Duodenal mucosa (tissue), 2 donors: Measurements from ENCODE around the gene SEC14L2.

ENCODE experiments used
- H3K27ac ChIP-seq: one replicate; pipeline ENCODE4 v1.7.0; 2013; ENCODE audit warnings: low read depth, low read length
- H3K27me3 ChIP-seq, 2 donors: one replicate each; pipeline ENCODE4 v1.7.0; 2013; ENCODE audit warnings: low read length in 2 of 2, control low read depth in 1 of 2; ENCODE audit not compliant: insufficient read depth in 2 of 2, control insufficient read depth in 1 of 2
- H3K36me3 ChIP-seq, 2 donors: one replicate each; pipeline ENCODE4 v1.7.0; 2013; ENCODE audit warnings: low read length in 2 of 2, control low read depth in 1 of 2; ENCODE audit not compliant: insufficient read depth in 2 of 2, control insufficient read depth in 1 of 2
- H3K4me1 ChIP-seq, 2 donors: one replicate each; pipeline ENCODE4 v1.7.0; 2013; ENCODE audit warnings: low read length in 2 of 2, control low read depth in 1 of 2; ENCODE audit not compliant: insufficient read depth in 2 of 2, control insufficient read depth in 1 of 2
- H3K4me3 ChIP-seq, 2 donors: one replicate each; pipeline ENCODE4 v1.7.0; 2013; ENCODE audit warnings: low read length in 2 of 2, low read depth in 1 of 2
- H3K9ac ChIP-seq, 2 donors: one replicate each; pipeline ENCODE4 v1.7.0; 2013; ENCODE audit warnings: low read length in 2 of 2, low read depth in 1 of 2
- H3K9me3 ChIP-seq, 2 donors: one replicate each; pipeline ENCODE4 v1.7.0; 2013; ENCODE audit warnings: low read length in 2 of 2, control low read depth in 1 of 2; ENCODE audit not compliant: control insufficient read depth in 1 of 2

SEC14L2 gene

DNA sequence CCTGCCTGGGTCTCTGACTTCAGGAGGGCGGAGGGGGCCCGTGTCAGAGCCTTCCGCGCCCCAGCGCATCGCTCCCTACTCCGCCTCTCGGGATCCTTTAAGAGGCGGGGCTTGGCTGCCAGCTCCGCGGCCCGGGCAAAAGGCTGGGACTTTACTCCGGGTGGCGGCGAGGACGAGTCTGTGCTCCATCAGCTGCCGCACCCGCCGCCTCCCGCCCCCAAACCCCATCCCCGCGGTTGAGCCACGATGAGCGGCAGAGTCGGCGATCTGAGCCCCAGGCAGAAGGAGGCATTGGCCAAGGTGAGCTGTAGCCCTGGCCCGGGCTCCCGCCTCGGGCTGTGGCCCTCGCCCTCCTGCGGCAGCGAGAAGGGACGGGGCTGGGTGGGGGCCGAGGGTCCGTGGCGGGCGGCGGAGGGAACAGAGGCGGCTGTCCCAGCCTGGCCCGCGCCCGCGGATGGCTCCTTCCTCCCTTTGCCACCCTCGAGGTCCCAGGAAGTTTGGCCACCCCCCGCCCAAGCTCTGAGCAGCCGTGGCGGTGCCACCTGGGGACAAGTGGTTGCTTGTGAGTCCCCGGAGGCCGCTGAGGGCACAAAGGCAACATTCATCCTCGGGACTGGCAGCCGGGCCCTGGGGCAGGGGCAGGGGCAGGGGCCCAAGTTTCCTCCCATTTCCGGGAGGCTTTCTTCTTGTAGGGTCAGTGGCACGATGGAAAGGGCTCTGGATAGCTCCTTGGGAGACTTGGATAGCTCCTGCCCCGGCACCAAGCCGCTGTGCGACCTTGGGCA, at the start of gene SEC14L2:
TSS of gene SEC14L2 (plus strand) at position 148 of the 785 bp plus-strand sequence. CDS start at position 247, 99 bp downstream.
- H3K4me1 ChIP-seq: peaks cover 20% of the 10 kb centered on the region in 2 donors
- no peaks in the 10 kb centered on the region for H3K9me3 ChIP-seq
- H3K9ac ChIP-seq: peak within 1 kb of the TSS; percentile 60 to 62
- H3K27me3 ChIP-seq: peaks cover 0 to 7% of the 10 kb centered on the region in 2 donors
- H3K4me3 ChIP-seq: peak within 1 kb of the TSS; percentile 62 to 78
- H3K36me3 ChIP-seq: no peaks in the 10 kb centered on the region
- H3K27ac ChIP-seq: no peak within 1 kb of the TSS

DNA sequence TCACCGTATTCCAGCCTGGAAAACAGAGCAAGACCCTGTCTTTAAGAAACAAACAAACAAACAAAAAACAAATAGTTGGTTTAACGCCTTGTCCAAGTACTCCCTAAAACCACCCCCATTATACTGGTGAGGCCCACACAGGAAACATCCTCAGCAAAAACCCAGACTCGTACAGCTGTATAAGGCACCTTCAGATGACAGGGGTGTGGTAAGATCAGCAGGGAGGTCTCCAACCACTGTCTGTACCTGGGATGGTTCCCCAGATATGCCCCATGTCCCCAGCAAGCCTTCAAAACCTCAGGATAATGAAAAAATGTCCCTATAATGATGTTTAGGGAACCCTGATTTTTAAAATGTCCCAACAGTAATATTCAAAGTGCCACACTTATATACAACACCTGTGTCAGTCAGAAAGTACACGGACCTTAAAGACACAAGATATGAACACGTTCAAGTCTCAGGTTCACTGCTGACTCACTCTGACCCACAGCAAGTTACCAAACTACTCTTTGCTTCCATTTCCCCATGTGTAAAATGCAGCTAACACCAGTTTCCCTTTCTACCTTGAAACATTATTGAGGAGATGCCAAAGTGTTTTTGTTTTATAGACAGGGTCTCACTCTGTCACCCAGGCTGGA, 49.4 kb upstream of the SEC14L2 start:
- Histone ChIP-seq H3K4me3 (no peak overlapping the region), H3K27ac (no peak overlapping the region), H3K36me3 (peaks cover 61 to 90% of the 10 kb centered on the region in 2 donors), H3K9ac (no peak overlapping the region), H3K9me3 (no peaks in the 10 kb centered on the region), H3K4me1 (no peaks in the 10 kb centered on the region), H3K27me3 (no peaks in the 10 kb centered on the region)

DNA sequence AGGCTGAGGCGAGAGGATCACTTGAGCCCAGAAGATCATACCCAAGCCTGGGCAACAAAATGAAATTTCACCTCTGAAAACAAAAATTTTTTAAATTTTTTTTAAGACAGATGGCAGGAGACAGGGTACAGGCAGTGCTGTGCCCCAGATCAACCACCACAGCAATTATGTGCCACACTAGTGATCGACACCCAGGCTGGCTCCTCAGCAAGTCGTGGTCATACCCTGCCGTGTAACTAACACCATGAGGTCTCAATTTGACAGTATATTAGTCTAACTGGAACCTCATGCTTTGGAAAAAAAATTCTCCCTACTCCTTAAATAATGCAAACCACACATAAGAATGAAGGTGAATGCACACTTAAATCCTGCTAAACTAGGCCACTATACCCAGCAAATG, 48.4 kb upstream of the SEC14L2 start:
- H3K9ac ChIP-seq: no peak overlapping the region
- H3K4me3 ChIP-seq: no peak overlapping the region
- peaks cover 57 to 88% of the 10 kb centered on the region in 2 donors for H3K36me3 ChIP-seq
- H3K4me1 ChIP-seq: no peaks in the 10 kb centered on the region
- H3K9me3 ChIP-seq: no peaks in the 10 kb centered on the region
- no peaks in the 10 kb centered on the region for H3K27me3 ChIP-seq
- no peak overlapping the region for H3K27ac ChIP-seq

DNA sequence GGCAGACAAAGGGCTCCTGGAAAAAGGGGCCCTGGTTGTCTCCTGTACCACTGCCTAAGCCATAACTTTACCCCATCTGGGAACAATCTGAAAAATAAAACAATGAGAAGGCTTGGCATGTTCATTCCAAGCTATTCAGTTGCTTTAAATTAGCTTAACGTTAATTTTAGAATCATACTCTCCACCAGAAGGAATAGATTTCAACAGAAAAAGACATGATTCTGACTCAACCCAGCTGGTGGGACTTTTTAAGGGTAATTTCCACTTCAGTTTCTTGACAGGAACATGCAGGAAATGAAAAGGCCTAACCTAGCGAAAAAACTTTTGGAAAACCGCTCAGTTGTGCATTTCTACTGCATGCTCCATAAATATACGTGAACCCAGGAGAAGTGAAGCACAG, 48.0 kb upstream of the SEC14L2 start:
- no peak overlapping the region for H3K4me3 ChIP-seq
- peaks cover 0 to 1% of the 10 kb centered on the region in 2 donors for H3K4me1 ChIP-seq
- no peaks in the 10 kb centered on the region for H3K9me3 ChIP-seq
- no peaks in the 10 kb centered on the region for H3K27me3 ChIP-seq
- H3K36me3 ChIP-seq: peaks cover 57 to 86% of the 10 kb centered on the region in 2 donors
- no peak overlapping the region for H3K27ac ChIP-seq
- no peak overlapping the region for H3K9ac ChIP-seq

DNA sequence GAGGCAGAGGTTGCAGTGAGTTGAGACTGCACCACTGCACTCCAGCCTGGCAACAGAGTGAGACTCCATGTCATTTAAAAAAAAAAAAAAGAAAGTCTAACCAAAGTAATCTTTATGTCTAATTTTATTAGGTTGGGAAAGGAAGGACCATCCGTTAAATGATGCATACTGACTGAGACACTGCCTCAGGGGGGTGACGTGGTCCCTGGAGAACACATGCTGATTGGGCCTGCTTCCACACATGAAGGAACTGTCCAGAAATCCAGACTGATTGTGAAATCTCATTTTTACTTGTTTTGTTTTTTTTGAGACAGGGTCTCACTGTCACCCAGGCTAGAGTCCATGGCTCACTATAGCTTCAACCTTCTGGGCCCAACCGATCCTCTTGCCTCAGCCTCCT, 45.6 kb upstream of the SEC14L2 start:
- no peaks in the 10 kb centered on the region for H3K9me3 ChIP-seq
- no peak overlapping the region for H3K4me3 ChIP-seq
- no peak overlapping the region for H3K27ac ChIP-seq
- no peaks in the 10 kb centered on the region for H3K27me3 ChIP-seq
- H3K36me3 ChIP-seq: peaks cover 36 to 64% of the 10 kb centered on the region in 2 donors
- H3K9ac ChIP-seq: no peak overlapping the region
- peaks cover 20 to 24% of the 10 kb centered on the region in 2 donors for H3K4me1 ChIP-seq

DNA sequence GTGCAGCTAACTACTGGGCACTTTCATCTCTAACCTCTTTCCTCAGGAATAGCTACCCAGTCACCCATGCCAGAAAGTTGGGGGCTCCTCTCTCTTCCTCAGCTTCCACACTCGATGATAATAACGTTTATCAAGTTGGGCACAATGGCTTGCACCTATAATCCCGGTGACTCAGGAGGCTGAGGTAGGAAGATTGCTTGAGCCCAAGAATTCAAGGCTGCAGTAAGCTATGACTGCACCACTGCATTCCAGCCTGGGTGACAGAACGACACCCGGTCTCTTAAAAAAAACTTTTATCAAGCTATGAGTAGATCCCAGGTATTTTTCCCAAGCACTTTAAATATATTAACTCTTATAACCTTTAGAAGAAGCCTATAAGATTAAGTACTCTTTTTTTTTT, 42.2 kb upstream of the SEC14L2 start:
- peaks cover 24 to 34% of the 10 kb centered on the region in 2 donors for H3K36me3 ChIP-seq
- H3K9me3 ChIP-seq: no peaks in the 10 kb centered on the region
- no peaks in the 10 kb centered on the region for H3K27me3 ChIP-seq
- H3K27ac ChIP-seq: no peak overlapping the region
- H3K4me1 ChIP-seq: peaks cover 23 to 29% of the 10 kb centered on the region in 2 donors
- H3K4me3 ChIP-seq: peak overlapping the region in 1 of 2 donors; percentile 10
- no peak overlapping the region for H3K9ac ChIP-seq

DNA sequence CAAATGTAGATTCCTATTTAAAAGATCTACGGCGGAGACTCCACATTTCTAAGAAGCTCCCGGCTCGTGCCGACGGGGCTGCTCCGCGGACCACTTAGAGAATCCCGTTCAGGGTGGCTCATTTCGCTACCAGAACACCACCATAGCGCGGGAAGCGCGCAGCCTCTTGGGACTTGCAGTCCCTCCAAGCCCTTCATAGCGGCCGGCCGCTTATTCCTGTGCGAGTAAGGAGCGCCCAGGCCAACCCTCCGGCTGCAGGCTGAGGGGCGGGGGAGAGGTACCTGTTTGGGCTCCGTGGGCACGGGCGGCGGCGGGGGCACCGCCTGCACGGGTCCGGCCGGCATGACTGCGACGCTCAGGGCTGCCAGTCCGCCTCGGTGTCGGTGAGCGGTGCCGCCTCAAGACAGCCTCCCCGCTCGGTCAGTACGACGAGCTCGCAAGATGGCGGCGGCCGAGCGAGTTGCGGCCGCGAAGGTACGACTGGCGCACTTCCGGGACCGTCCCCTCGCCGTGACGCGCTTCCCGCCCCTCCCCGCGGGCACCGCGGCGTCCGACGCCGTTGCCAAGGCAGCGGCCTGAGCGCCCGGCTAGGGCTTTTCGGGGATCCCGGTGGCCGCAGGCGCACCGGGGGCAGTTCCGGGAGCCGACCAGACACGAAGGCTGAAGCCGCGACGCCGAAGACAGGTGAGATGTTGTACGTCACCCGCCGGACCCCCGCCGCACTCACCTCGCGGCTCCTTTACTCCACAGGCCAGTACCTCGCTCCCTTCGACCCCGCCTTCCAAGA, 40.2 kb upstream of the SEC14L2 start, which contains the start of the genes CCDC157 and SF3A1:
TSS of gene CCDC157 (plus strand) at position 559 of the 787 bp plus-strand sequence. CDS start 8,994 bp downstream, outside the sequence.
TSS of gene SF3A1 (minus strand) at position 446 of the 787 bp plus-strand sequence. CDS start at position 344, 102 bp downstream.
- Histone ChIP-seq H3K9ac (peak within 1 kb of the TSS; percentile 89 to 96), H3K27me3 (no peaks in the 10 kb centered on the region), H3K4me3 (peak within 1 kb of the TSS; percentile 95 to 96), H3K36me3 (peaks cover 13 to 19% of the 10 kb centered on the region in 2 donors), H3K27ac (peak within 1 kb of the TSS; percentile 98), H3K4me1 (peaks cover 23 to 29% of the 10 kb centered on the region in 2 donors), H3K9me3 (no peaks in the 10 kb centered on the region)

DNA sequence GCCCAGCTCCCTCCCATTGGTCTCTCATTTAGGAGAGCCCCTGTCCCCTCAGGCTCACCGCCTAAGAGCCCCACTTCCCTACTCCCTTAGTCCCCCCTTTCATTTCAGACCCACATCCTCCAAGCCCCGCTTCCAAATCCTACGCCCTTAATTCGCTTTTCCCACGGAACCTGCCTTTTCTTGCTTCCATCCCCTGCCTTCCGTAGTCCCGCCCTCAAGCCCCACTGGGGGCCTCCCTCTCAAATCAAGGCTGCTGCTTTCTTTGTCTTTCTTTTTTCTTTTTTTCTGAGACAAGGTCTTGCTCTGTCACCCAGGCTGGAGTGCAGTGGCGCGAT, 39.6 kb upstream of the SEC14L2 start:
- H3K27ac ChIP-seq: no peak overlapping the region
- no peaks in the 10 kb centered on the region for H3K9me3 ChIP-seq
- H3K9ac ChIP-seq: peak overlapping the region; percentile 70 to 89
- peaks cover 10 to 14% of the 10 kb centered on the region in 2 donors for H3K36me3 ChIP-seq
- no peaks in the 10 kb centered on the region for H3K27me3 ChIP-seq
- peaks cover 23 to 29% of the 10 kb centered on the region in 2 donors for H3K4me1 ChIP-seq
- H3K4me3 ChIP-seq: peak overlapping the region; percentile 95 to 96

DNA sequence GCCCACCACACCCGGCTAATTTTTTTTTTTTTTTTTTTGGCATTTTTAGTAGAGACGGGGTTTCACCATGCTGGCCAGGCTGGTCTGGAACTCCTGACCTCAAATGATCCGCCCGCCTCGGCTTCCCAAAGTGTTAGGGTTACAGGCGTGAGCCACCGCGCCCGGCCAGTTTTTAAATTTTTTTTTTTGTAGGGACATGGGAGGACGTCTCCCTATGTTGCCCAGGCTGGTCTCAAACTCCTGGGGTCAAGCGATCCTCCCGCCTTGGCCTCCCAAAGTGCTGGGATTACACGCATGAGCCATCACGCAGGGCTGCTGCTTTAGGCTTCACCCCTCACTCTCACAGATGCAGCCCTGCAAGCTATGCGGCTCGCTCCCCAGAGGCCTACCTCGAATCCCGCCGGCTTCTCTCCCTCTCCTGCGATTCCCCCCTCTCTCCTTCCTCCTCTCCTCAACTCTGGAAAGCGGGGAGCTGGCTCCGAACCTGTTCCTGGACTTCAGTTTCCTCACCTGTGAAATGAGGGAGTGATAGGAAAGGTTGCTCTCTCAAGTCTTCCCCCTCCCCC, 39.1 kb upstream of the SEC14L2 start:
- Histone ChIP-seq H3K27ac (no peak overlapping the region), H3K36me3 (peaks cover 5 to 8% of the 10 kb centered on the region in 2 donors), H3K4me3 (no peak overlapping the region), H3K4me1 (peaks cover 23 to 29% of the 10 kb centered on the region in 2 donors), H3K9me3 (no peaks in the 10 kb centered on the region), H3K27me3 (no peaks in the 10 kb centered on the region), H3K9ac (no peak overlapping the region)
